NCI-H1048 (cell line): ENCODE data around the gene BCL11B.

Source experiments
- DNase-seq: peaks from one replicate; lab custom pipeline; 2025; lab: John Stamatoyannopoulos, UW

Gene BCL11B

GRCh38 chr14:99271951-99272631 lies at the start of gene BCL11B:
BCL11B (minus strand) TSS chr14:99272197; CDS start chr14:99271218, 979 bp downstream.
- no peak for DNase-seq

- no peak for DNase-seq
Measured at GRCh38 chr14:99321236-99321925, 49.4 kb upstream of the BCL11B start.

- no peak for DNase-seq
Measured at GRCh38 chr14:99320621-99321235, 48.7 kb upstream of the BCL11B start.

GRCh38 chr14:99320105-99320572 lies 48.1 kb upstream of the BCL11B start:
- DNase-seq, result peak; percentile 18

GRCh38 chr14:99318959-99319295 lies 46.9 kb upstream of the BCL11B start:
- DNase-seq, result no peak

DNA sequence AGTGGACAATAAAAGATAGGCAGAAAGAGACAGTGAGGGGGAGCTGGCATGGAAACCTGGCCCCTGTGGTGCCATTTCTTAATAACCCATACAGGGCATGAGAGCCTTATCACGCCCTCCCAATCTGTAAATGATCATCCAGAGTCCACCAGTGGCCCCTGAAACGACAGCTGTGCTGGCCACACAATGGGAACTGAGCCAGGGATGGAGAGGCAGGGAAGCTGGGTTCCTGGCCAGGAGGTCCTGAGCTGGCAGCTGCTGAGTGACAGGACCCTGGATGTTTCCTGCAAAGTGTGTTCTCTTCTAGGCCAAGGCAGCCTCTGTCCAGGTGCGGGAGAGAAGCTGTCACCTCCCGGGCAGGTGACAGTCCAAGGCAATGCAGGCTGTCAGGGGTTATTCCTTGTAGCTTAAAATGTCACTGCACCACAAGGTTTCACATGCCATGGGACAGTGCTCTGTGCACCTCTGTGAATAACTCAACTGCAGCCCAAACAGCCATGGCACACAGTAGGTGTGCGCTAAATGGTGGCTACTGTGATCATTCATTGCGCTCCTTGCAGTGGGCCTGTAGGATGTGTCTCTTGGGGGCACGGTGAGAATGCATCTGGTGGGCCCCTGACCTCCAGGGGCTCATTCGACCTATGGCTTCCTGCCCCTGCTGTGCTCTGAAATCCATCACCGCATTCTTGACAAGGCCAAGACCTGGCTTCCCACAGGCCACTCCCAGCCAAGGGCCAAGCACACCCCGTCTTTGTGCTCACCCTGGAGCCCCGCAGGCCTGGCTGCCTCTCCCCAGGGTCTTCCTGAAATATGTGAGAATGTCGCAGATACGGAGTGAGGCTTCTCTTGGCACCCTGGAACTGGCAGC lies 46.3 kb upstream of the BCL11B start:
- DNase-seq, result no peak

DNA sequence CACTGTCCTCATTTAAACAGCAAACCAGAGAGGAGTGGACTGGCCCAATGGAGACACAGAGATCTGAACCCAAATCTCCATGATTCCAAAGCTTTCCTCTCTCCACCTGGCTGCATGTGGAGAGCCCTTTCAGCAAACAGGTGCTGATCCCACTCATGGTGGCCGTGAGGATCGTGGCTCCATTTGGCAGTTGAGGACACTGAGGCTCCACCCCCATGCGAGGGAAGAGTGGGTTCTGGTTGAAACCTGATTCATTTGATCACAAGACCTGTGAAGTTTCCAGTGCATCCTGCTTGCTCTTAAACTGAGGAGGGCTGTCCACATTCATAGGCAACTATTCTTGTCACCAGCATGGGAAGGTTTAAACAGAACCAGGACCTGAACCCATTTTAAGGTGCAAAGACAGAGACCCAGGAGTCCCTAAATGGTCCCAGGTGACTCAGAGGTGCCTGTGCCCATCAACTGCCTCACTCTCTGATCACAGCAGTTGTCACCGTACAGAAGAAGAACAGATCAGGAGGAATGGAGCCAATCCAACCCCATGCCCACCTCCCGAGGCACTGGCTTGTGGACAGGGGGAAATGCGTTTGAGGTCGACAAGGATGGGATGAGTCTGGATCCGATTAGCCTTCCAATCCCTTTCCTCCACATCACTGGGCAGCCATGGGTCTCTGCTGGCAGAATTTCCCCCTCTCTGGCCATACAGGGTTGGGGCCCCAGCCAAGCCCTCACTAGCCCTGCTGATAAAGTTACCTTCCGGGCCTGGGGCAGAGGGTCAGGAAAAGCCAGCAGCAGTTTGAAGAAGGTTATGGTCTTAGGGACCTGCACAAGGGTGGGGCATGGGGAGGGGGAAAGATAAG lies 45.5 kb upstream of the BCL11B start:
- DNase-seq, result no peak

GRCh38 chr14:99316281-99317163 lies 44.5 kb upstream of the BCL11B start:
- no peak for DNase-seq

DNA sequence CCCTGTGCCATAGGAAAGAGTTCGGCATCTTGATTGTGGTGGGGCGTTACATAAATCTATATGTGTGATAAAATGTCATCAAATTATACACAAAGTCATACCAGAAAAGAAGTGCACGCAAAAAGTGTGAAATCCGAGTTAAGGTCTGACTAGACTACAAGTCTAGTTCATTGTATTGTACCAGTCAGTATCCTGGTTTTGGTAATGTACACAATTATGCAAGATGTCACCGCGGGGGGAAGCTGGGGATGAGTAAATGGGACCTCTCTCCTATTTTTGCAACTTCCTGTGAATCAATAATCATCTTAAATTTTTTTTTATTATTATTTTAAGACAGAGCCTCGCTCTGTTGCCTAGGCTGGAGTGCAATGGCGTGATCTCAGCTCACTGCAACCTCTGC lies 43.2 kb upstream of the BCL11B start:
- no peak for DNase-seq

DNA sequence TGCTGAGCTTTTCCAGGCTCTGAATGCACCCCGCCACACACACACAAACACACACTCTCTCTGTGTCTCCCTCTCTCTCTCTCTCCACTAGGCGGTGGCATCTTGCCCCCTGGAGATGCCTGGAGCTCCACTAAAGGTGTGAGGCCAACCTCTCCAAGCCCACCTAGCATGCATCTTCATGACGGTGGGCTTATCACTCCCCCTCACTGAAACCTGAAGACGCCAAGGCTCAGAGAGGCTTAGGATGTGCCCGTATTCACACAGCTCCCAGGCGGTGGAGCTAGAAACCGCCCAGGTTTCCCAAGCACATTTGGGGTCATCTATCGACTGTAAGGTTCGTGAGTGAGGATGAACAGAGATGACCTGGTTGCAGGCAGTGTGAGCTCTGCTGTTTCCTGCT lies 42.6 kb upstream of the BCL11B start:
- DNase-seq, result no peak

DNA sequence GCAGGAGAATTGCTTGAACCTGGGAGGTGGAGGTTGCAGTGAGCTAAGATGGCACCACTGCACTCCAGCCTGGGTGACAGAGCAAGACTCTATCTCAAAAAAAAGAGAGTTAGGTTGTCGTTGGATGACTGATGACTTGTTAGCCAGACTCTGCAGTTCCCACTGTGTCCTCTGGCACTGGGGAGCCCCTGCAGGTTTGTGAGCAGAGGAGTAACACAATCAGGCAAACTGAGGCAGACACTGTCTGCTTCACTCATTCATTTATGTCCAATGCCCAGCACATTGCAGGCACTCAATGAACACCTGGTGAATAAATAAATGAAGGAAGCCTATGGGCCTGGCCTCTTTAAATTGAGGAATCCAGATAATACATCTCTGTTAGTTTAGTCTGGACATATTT lies 41.2 kb upstream of the BCL11B start:
- no peak for DNase-seq

GRCh38 chr14:99312106-99312505 lies 40.1 kb upstream of the BCL11B start:
- no peak for DNase-seq

GRCh38 chr14:99309220-99309766 lies 37.3 kb upstream of the BCL11B start:
- DNase-seq, result no peak

DNA sequence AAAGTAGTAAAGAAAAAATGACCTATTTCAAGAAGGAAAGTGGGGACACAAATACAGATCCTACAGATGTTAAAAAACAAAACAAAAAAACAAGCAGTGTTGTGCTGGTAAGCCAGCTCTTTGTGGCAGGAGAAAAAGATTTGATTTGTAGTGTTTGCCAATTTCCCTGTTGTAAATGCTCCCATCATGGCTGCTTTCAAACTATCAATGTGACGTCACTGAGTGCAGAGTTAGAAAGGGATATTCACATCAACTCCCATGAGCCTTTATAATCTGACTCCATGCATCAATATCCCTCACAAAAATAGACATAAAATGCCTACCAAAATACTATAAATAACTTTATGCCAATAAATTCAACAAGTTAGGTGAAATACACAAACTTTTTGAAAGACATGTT lies 32.2 kb upstream of the BCL11B start:
- no peak for DNase-seq

DNA sequence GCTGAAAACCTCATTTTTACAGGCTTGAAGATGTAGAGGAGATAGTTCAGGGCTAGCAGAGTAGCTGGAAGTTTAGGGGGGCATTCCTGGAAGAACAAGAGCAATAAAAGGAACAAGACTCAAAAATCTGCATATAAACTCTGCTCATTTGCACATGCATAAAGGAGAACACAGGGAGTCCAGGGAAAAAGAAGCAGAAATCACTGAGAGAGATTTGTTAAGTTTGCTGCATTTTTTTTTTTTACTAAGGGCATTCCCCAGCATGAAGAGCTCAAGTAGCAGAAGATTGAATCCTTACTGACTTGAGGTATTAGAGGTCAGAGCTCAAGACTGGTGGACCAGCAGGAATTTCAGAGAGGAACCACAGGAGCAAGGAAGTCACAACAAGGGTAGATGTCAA lies 28.2 kb upstream of the BCL11B start:
- DNase-seq, result no peak

DNA sequence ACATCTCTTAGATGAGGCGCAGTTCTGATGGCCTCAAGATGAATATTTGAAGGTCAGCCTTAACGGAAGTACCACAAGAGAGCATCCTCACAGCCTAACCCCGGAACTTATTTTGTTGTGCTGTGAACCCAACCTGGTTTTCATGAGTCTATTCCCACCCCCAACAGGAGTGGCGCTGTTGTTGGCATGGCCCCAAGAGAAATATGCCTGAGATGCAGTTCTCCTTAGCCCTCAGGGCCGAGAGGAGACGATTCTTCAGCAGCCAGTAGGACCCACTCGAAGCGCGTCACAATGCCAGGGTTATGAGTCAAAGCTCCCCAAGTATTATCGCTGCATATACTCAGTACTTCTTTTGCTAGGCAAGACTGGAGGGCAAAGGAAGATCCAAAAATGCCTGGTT lies 24.5 kb upstream of the BCL11B start:
- no peak for DNase-seq

DNA sequence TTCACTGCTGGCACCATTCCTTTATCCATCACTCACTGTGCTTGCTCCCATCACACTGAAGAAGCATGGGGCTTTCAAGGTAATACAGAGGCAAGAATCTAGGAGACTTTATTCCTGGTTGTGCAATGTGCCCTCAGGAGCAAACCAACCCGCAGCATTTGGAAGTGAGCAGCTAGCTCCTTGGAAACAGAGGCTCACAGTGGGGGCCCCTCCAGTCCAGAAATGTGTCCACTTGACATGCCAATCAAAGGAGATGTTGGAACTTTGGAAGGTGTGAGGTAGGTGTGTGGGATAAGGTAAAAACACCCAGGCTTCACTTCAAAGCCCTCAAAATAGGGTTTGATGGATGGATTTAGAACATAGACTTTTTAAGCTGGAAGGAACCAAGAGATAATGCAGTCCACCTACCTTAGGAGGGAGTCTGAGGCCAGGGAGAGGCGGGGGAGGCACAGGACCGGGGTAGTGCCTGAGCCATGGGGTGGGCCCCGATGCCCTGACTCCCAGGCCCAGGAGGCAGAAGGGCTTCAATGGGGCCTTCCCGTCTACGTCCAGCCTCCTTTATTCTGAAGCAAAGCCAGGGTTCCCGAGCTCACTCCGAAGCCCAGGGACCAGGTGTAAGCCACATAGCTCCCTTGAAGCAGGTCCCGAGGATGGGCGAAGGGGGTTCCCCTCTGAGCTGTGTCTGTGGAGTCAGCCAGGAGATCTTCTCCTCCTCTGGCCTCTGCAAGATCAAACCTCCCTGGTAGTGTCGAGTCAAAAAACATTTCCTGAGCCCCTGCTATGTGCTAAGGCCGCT lies 17.6 kb upstream of the BCL11B start:
- DNase-seq, result no peak

DNA sequence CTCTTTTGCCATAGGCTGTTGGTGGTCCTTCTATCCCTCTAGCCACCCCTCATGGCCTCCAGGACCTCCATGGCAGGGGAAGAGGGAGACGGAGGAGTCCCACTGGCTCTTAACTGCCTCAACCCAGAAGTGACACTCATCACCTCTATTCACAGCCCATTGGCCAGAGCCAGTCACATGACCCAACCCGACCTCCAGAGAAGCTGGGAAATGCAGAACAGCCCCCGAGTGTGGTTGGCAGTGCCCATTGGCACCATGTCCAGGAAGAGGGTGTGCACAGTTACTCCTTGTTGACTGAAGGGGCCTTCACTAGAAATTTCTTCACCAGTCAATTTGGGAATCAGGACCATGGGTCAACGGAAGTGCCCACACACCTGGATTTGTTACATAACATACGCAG lies 17.0 kb upstream of the BCL11B start:
- no peak for DNase-seq

- no peak for DNase-seq
Measured at GRCh38 chr14:99287269-99287942, 15.4 kb upstream of the BCL11B start.
